Measurements from ENCODE around the gene DENND5A.
A peak's percentile ranks its signal among the peaks of the same experiment; 100 is the strongest.
"Not testable (repeated sequence)": the region's sequence is repeated elsewhere in the genome, so short reads cannot be mapped to it uniquely, and the experiment has no call there.

Gene DENND5A

GRCh38 chr11:9138133-9138453 lies 127.1 kb downstream of the DENND5A start:
- no peak for DNase-seq (ENCODE audit: low spot score)

- peak; percentile 77 for DNase-seq (ENCODE audit: low spot score)
Measured at GRCh38 chr11:9137293-9138132, 127.6 kb downstream of the DENND5A start.

- no peak for DNase-seq (ENCODE audit: low spot score)
Measured at GRCh38 chr11:9136741-9137140, 128.4 kb downstream of the DENND5A start.

GRCh38 chr11:9133956-9134355 lies 131.2 kb downstream of the DENND5A start:
- no peak for DNase-seq (ENCODE audit: low spot score)

GRCh38 chr11:9132203-9132878 lies 132.8 kb downstream of the DENND5A start:
- no peak for DNase-seq (ENCODE audit: low spot score)

- DNase-seq (ENCODE audit: low spot score): no peak
Measured at GRCh38 chr11:9130297-9130696, 134.9 kb downstream of the DENND5A start.

- DNase-seq (ENCODE audit: low spot score): no peak
Measured at GRCh38 chr11:9126636-9127035, 138.5 kb downstream of the DENND5A start.

- no peak for DNase-seq (ENCODE audit: low spot score)
Measured at GRCh38 chr11:9125185-9125886, 139.8 kb downstream of the DENND5A start.

- DNase-seq (ENCODE audit: low spot score): no peak
Measured at GRCh38 chr11:9123595-9124304, 141.4 kb downstream of the DENND5A start.

GRCh38 chr11:9121469-9121796 lies 143.7 kb downstream of the DENND5A start:
- DNase-seq (ENCODE audit: low spot score): no peak

- no peak for DNase-seq (ENCODE audit: low spot score)
Measured at GRCh38 chr11:9120664-9121468, 144.3 kb downstream of the DENND5A start.

- DNase-seq (ENCODE audit: low spot score): no peak
Measured at GRCh38 chr11:9118277-9118676, 146.9 kb downstream of the DENND5A start.

- no peak for DNase-seq (ENCODE audit: low spot score)
Measured at GRCh38 chr11:9112075-9112474, 153.1 kb downstream of the DENND5A start.

GRCh38 chr11:9109858-9110731 lies 155.1 kb downstream of the DENND5A start:
- DNase-seq (ENCODE audit: low spot score): no peak

- no peak for DNase-seq (ENCODE audit: low spot score)
Measured at GRCh38 chr11:9104580-9104979, 160.6 kb downstream of the DENND5A start.

- no peak for DNase-seq (ENCODE audit: low spot score)
Measured at GRCh38 chr11:9103542-9104276, 161.4 kb downstream of the DENND5A start.

- no peak for DNase-seq (ENCODE audit: low spot score)
Measured at GRCh38 chr11:9099617-9100016, 165.5 kb downstream of the DENND5A start.

GRCh38 chr11:9098455-9098854 lies 166.7 kb downstream of the DENND5A start:
- DNase-seq (ENCODE audit: low spot score): not testable (repeated sequence)

GRCh38 chr11:9097186-9097943 lies 167.8 kb downstream of the DENND5A start:
- DNase-seq (ENCODE audit: low spot score): not testable (repeated sequence)
